GM12864 (cell line): Measurements from ENCODE around the gene ZNF835.

Source experiments
- DNase-seq: peaks from one replicate; pipeline ENCODE4 v3.0.0-alpha.2; 2011; ENCODE audit warnings: low read depth
- H3K4me3 ChIP-seq: 2 replicates; pipeline ENCODE4 v1.5.1; 2011; ENCODE audit warnings: mild to moderate bottlenecking, low read depth, low read length, control low read depth
- CTCF ChIP-seq: IDR thresholded peaks from 2 replicates; pipeline ENCODE4 v1.5.1; 2011; ENCODE audit warnings: low read depth, mild to moderate bottlenecking, moderate library complexity, low read length, control low read depth, inconsistent platforms; ENCODE audit errors: missing control alignments

Gene ZNF835

GRCh38 chr19:56642711-56643459 lies 28.7 kb downstream of the ZNF835 start, which contains the start of gene SMIM17:
TSS of gene SMIM17 (plus strand) at chr19:56643159. CDS start at chr19:56645668, 2,509 bp downstream.
- no peak within 1 kb of the TSS for H3K4me3 ChIP-seq
- no peak for TF ChIP-seq CTCF
- DNase-seq: no peak

- no peak for TF ChIP-seq CTCF
- no peak for DNase-seq
- no peak overlapping the region for H3K4me3 ChIP-seq
Measured at GRCh38 chr19:56639217-56639616, 32.3 kb downstream of the ZNF835 start.

DNA sequence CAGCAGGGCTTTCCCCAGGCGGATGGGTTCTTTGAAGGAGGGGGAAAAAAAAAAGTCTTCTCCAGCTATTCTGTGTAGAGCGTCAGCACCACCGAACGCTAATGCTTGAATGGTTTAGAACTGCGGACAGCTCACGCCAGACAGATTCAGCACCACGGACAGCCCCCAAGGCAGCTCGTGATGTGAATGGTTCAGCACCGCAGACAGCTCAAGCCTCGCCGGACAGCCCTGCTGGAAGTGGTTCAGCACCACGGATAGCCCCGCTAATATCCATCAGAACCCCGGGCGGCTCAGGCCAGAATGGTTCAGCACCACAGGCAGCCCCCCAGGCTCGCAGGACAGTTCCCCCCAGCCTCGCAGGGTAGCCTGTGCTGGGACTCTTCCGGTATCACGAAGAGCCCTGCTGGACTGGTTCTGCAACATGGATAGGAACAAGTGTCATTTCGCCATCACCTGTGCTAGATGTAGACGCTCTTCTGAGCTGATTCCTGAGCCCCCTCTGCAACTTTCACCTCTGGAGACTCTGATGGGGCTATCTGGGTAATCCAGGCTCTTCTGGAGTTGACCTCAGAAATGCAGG lies 33.5 kb downstream of the ZNF835 start:
- no peak for TF ChIP-seq CTCF
- DNase-seq: no peak
- H3K4me3 ChIP-seq: no peak overlapping the region

DNA sequence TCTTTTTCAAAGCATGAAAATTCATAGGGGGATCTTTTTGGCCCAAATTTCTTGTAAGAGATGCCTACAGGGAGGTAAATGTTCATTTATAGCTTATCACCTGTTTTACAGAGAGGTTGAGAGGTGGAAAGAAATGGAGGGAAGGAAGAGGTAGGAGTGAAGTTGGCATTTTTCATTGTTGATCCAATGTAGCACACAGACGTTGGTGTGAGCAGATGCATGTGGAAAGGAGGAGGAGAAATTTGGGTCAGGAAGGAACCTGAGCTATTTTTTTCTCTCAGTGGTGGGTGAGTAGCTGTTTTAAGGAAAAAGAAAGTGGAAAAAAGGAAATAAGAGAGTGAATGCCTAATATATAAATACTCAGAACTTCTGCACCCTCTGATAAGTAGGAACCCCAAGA lies 38.5 kb downstream of the ZNF835 start:
- no peak for TF ChIP-seq CTCF
- no peak for DNase-seq
- no peak overlapping the region for H3K4me3 ChIP-seq

- no peak for DNase-seq
- no peak overlapping the region for H3K4me3 ChIP-seq
- TF ChIP-seq CTCF: no peak
Measured at GRCh38 chr19:56625708-56626107, 45.8 kb downstream of the ZNF835 start.

- DNase-seq: no peak
- H3K4me3 ChIP-seq: no peak overlapping the region
- TF ChIP-seq CTCF: no peak
Measured at GRCh38 chr19:56623006-56623405, 48.6 kb downstream of the ZNF835 start.

GRCh38 chr19:56622374-56622773 lies 49.2 kb downstream of the ZNF835 start:
- no peak for DNase-seq
- no peak overlapping the region for H3K4me3 ChIP-seq
- no peak for TF ChIP-seq CTCF
